Parathyroid adenoma (tissue), 2 donors: ENCODE measurements around the gene ZBTB1.

Source experiments
- H2AFZ ChIP-seq: fragments of 300-600 bp; sonication (generic); one replicate; pipeline ENCODE4 v1.7.0; 2017; ENCODE audit warnings: antibody characterized with exemption, mild to moderate bottlenecking
- H3K27ac ChIP-seq: fragments of 300-600 bp; sonication (generic); one replicate; pipeline ENCODE4 v1.7.0; 2017
- H3K27me3 ChIP-seq: fragments of 300-600 bp; sonication (generic); one replicate; pipeline ENCODE4 v1.7.0; 2017; ENCODE audit warnings: low read length; ENCODE audit not compliant: control insufficient read depth, insufficient read depth
- H3K36me3 ChIP-seq: fragments of 300-600 bp; sonication (generic); one replicate; pipeline ENCODE4 v1.7.0; 2017; ENCODE audit warnings: low read length; ENCODE audit not compliant: control insufficient read depth, insufficient read depth
- H3K4me1 ChIP-seq: fragments of 300-600 bp; sonication (generic); one replicate; pipeline ENCODE4 v1.7.0; 2017; ENCODE audit warnings: control low read depth
- H3K4me2 ChIP-seq: fragments of 300-600 bp; sonication (generic); one replicate; pipeline ENCODE4 v1.7.0; 2017; ENCODE audit warnings: low read length
- H3K4me3 ChIP-seq: fragments of 300-600 bp; sonication (generic); one replicate; pipeline ENCODE4 v1.7.0; 2017; ENCODE audit warnings: low read depth, low read length
- H3K79me2 ChIP-seq: fragments of 300-600 bp; sonication (generic); one replicate; pipeline ENCODE4 v1.7.0; 2017; ENCODE audit warnings: control low read depth
- H3K9ac ChIP-seq: fragments of 300-600 bp; sonication (generic); one replicate; pipeline ENCODE4 v1.7.0; 2017; ENCODE audit warnings: mild to moderate bottlenecking
- H3K9me3 ChIP-seq: fragments of 300-600 bp; sonication (generic); one replicate; pipeline ENCODE4 v1.7.0; 2017; ENCODE audit warnings: low read length; ENCODE audit not compliant: control insufficient read depth
- CTCF ChIP-seq: fragments of 300-600 bp; sonication (generic); IDR thresholded peaks from one replicate; pipeline ENCODE4 v1.7.0; 2017; ENCODE audit warnings: antibody characterized with exemption, mild to moderate bottlenecking
- donor health status: primary hyperparathyroidism.

Gene ZBTB1

GRCh38 chr14:64501411-64502171 lies 3.0 kb upstream of the ZBTB1 start:
- peaks cover 29% of the 10 kb centered on the region for H3K4me1 ChIP-seq
- H3K4me3 ChIP-seq, result no peak overlapping the region
- H3K27me3 ChIP-seq, result no peaks in the 10 kb centered on the region
- H3K9ac ChIP-seq, result no peak overlapping the region
- H3K36me3 ChIP-seq, result no peaks in the 10 kb centered on the region
- TF ChIP-seq CTCF, result no peak
- peak overlapping the region; percentile 93 for H3K4me2 ChIP-seq
- no peaks in the 10 kb centered on the region for H3K9me3 ChIP-seq
- peak overlapping the region; percentile 67 for H2AFZ ChIP-seq
- peak overlapping the region; percentile 97 for H3K27ac ChIP-seq
- H3K79me2 ChIP-seq, result peaks cover 25% of the 10 kb centered on the region

- Histone ChIP-seq H3K4me3 (peak overlapping the region; percentile 89), H3K36me3 (no peaks in the 10 kb centered on the region), H3K4me2 (peak overlapping the region; percentile 93), H3K27ac (peak overlapping the region; percentile 97), H3K9ac (no peak overlapping the region), H3K4me1 (peaks cover 26% of the 10 kb centered on the region), H3K9me3 (no peaks in the 10 kb centered on the region), H2AFZ (peak overlapping the region; percentile 99), H3K27me3 (no peaks in the 10 kb centered on the region), H3K79me2 (peaks cover 26% of the 10 kb centered on the region)
- no peak for TF ChIP-seq CTCF
Measured at GRCh38 chr14:64502456-64502855, 2.1 kb upstream of the ZBTB1 start.

- no peaks in the 10 kb centered on the region for H3K9me3 ChIP-seq
- peak overlapping the region; percentile 74 for H3K9ac ChIP-seq
- TF ChIP-seq CTCF, result no peak
- H3K27ac ChIP-seq, result peak overlapping the region; percentile 97
- H3K4me3 ChIP-seq, result peak overlapping the region; percentile 89
- H3K36me3 ChIP-seq, result no peaks in the 10 kb centered on the region
- H3K4me2 ChIP-seq, result peak overlapping the region; percentile 93
- peaks cover 28% of the 10 kb centered on the region for H3K79me2 ChIP-seq
- H3K27me3 ChIP-seq, result no peaks in the 10 kb centered on the region
- peak overlapping the region; percentile 99 for H2AFZ ChIP-seq
- peaks cover 26% of the 10 kb centered on the region for H3K4me1 ChIP-seq
Measured at GRCh38 chr14:64502887-64503433, 1.6 kb upstream of the ZBTB1 start.

GRCh38 chr14:64503434-64504309 lies 898 bp upstream of the ZBTB1 start, which contains the start of gene ZBTB25:
Gene ZBTB25, minus strand, starts transcription at chr14:64503838. Its CDS starts 13,305 bp downstream, at chr14:64490533.
- Histone ChIP-seq H3K27ac (peak within 1 kb of the TSS; percentile 97), H3K4me2 (peak within 1 kb of the TSS; percentile 93), H3K4me3 (peak within 1 kb of the TSS; percentile 89), H3K27me3 (no peaks in the 10 kb centered on the region), H3K36me3 (no peaks in the 10 kb centered on the region), H3K9ac (peak within 1 kb of the TSS; percentile 84), H3K9me3 (no peaks in the 10 kb centered on the region), H3K4me1 (peaks cover 26% of the 10 kb centered on the region), H3K79me2 (peaks cover 28% of the 10 kb centered on the region), H2AFZ (peak within 1 kb of the TSS; percentile 99)
- TF ChIP-seq CTCF, result no peak
